Stimulated activated CD4-positive, alpha-beta T cell treated with anti-CD3 and anti-CD28 coated beads, TNF-alpha, amount 100 ng/mL, for 1 hour (primary cell): ENCODE data around the gene DYNC2H1.

ENCODE experiments used
- DNase-seq, 3 donors: peaks; one replicate each; pipeline ENCODE4 v3.0.0-alpha.2; 2020; ENCODE audit warnings: low read depth in 3 of 3, low spot score in 1 of 3

Gene DYNC2H1

DNA sequence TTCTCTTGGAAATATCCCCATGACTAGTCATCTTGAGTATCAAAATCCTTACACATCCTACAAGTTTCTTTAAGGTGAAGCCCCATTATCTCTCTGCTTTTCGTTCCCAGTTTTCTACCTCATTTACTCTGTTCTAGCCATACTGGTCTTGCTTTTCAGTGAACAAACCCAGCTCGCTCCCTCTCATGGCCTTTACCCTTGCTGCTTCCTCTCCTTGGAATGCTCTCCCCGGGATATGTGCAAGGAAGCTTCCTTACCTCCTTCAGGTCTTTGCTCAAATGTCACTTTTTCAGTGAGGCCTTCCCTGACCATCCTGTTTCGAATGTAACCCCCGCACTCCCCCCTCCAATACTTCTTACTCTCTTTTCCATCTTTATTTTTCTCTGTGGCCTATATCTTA, 331.8 kb downstream of the DYNC2H1 start:
- no peak for DNase-seq

DNA sequence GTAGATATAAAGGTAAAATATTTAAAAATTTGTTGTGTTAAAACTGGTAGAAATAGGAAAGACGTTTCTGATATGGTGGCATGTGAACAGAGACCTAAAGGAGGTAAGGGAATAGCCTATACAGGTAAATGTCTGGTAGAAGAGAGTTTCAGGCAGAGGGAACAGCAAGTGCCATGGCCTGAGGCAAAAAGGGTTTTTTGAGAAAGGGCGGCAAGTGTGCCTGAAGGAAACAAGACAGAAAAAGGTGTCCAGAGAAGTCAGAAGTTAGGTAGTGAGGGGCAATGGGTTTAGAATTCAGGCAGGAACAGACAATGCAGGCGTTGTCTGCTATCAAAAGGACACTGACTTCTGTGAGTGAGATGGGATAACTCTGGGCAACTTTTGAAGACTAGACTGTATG, 339.7 kb downstream of the DYNC2H1 start:
- no peak for DNase-seq

DNA sequence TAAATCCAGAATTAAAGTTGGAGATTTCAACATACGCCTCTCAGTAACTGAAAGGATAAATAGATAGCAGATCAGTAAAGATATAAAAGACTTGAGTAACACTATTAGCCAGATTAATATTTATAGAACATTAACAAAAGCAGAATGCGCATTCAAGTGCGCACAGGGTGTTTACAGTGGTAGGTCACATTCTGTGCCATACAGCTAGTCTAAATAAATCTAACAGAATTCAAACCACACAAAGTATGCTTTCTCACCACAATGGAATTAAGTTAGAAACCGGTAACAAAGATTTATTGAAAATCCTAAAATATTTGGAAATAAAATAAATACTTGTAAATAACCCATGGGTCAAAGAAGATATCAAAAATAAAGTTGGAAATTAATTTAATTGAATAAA, 341.0 kb downstream of the DYNC2H1 start:
- DNase-seq, result no peak

DNA sequence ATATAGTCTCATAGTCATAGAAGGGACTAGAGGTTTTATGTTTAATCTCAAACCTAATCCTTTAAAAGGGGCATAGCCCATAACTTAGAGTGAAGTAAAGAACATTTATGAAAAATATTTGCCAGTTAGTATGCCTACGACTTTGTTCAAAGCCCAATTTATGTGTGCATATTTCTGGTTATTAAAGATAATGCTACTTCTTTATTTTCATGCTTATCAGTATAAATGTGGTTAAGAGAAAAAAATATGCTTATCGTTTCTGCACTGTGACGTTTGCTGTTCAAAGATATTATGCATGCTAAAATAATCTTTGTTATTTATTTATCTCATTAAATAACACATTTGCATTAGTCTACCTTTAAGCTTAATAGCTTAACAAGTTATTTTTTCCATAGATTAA, 343.9 kb downstream of the DYNC2H1 start:
- no peak for DNase-seq

DNA sequence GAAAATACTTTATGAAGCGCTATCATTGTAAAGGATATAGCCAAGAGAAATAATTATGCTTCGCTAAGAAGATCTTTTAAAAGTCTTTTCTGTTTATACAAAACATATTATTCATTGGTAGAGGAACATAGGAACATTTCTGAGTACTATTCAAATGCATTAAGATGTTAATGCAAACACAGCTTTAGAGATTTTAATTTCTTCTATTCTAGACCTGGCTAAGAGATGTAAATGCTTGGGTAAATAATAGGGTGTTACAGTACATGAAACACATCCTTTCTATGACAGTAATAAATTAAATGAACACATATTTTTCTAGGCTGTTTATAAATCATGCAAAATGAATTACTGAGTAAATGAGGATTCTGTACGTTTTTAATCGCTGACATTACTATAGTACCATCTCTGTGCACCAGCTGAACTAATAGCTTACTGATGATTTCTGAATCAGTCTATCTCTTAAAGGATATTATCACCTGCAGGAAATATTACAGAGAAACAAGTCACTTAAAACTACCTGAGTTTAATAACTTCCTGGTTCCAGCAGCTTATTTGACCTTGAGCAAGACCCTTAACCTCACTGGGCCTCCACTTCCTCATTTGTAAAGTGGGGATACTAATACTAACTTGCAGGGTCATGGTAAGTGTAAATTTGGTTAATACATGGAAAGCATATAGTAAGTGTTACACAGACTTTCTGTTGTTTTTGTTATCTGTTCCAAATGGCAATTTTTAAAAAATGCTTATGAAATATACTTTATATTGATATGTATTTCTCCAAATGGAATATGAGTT, 344.9 kb downstream of the DYNC2H1 start:
- no peak for DNase-seq

DNA sequence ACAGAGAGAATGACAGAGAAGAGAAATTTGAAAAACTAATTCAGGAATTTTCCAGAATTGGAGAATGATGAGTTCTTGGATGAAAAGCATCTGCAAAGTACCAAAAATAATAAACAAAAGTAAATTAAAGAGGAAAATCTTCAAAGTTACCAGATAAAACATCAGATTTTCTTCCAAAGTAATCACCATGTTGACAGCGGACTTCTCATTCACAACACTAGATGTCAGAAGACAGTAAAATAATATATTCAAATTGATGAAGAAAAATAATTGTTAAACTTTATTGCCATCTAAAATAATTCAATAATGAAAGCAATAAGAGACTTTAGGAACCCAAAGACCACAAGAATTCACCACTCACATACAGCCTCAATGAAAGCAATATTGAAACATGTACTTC, 355.2 kb downstream of the DYNC2H1 start:
- DNase-seq, result no peak

DNA sequence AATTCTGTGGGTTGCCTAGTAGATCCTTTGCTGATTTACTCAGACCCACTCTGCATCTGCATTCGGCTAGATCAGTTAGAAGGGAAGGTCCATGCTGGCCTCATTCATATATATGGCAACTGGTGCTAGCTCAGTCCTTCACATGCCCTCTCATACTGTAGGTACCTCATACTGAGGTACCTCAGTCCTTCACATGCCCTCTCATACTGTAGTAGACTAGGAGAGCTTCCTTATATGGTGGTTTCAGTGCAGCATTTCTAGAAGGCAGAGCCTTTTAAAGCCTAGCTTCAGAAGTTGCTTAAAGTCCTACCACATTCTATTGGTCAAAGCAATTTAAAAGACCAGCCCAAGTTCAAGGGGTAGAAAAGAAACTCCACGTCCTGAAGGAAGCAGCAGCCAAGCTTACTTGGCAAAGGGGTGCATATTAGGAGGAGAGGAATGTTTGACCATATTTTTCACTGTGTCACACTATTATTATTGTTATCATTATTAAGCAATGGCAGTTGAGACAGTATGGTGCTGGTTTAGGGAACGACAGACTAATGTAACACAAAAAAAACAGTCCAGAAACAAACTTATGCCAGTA, 356.4 kb downstream of the DYNC2H1 start:
- no peak for DNase-seq

DNA sequence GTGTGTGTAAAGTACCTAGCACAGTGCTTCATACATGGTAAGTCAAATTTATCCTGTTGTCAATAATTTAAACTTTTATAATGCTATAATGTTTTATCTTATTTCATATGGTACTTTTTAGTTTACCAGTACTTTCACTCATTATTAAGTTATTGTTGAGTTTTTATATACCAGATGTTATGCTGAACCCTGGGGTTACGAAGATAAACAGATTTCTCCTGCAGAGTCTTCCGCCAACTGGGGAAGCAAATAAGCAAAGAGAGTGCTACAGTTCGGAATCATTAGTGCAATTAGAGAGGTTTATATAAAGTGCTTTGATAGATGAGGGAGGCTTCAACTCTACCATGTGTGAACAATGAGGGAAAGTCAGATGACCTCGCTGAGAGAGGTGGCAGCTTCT, 362.3 kb downstream of the DYNC2H1 start:
- no peak for DNase-seq

DNA sequence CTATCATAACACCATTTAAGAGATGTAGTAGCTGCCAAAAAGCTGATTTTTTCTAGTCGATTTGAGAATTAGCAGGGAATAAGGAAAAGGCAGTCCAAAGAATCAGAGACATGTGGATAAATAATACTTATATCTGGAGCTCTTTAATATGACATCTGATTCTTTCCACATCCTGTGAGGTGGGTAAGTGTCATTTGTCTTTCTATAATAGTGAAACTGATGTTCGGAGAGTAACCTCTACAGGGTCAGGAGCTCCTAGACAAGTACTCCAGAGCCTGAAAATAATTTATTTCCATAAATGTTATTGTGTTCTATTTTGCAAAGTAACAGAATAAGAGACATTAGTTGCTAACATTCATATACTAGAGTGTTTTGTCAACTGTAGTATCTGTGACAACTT, 367.6 kb downstream of the DYNC2H1 start:
- no peak for DNase-seq

DNA sequence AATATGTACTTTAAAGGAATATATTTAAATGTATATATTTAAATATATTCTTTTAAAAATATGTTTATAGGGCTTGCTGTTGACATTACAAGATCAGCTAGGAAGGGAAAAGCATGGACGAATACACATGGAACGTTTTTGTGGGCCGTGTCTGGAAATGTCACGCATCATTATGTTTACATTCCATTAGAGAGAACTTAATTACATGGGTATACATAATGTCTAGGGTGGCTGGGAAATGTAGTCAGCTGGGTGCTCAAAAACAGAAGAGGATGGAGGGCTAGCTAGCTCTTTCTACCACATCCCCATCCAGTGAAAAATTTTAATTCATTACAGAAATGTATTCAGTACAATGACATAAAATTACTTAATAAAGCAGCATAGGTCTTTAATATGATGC, 371.2 kb downstream of the DYNC2H1 start:
- DNase-seq, result no peak

DNA sequence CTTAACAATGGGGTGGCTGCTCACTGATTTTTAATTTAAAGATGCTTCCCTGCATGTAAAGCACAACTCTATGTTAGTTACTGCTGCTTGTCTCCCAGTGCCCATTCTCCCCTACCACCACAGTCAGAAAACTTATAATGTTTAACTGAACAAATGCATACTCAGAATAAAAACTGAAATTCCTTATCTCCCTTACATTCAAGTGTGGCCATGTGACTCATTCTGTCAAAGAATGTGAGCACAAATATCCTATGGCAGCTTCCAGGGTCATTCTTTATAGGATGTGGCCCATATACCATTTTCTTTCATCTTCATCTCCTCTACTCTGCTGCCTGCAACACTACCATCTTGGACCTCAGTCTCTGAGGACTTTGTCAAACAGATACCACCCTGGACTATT, 374.8 kb downstream of the DYNC2H1 start:
- no peak for DNase-seq

DNA sequence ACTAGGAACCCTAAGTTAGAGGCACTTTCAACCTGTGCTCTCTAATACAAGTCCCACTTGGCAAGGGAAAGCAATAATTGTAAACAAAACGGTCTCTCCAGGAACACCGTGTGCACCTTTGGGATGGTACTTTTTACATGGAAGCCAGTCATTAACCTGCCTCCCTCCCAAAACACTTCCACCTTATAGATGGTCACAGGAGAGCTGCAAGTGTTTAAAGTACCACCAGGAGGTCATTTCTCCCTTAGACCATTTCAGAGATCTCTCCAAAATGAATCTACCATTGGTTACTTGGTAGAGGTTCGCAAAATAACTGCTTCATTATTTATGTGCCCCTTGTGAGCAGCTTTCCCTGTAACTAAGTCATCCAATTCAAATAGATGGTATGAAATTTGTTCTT, 375.3 kb downstream of the DYNC2H1 start:
- no peak for DNase-seq

DNA sequence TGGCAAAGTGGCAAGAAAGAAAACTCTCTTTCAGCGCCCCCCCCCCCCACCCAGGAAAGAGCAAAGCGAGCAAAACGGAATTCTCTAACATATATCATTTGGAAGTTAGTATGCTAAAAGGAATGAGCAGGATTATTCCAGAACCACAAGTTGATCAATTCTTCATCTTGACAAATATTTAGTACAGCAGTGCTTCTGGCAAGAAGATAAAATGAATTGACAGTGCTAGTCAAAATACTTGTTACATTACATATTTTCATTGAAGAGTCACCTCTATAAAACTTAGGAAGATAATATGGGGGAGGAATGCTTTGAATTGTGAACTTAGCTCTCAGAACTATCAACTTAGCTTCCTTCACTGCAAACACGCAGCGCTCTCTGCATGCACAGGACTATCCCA, 377.4 kb downstream of the DYNC2H1 start:
- DNase-seq, result no peak

DNA sequence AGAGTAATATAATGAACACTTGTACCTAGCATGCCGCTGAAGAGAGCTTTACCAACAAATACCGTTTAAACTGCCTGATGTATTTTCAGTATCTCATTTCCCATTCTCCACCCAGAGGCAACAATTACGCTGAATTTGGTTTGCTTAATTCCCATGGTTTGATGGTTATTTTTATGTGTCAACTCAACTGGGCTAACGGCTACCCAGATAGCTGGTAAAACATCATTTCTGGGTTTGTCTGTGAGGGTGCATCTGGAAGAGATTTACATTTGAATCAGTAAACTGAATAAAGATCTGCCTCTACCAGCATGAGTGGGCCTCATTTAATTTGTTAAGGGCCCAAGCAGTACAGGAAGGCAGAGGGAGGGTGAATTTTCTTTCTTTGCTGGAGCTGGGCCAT, 377.9 kb downstream of the DYNC2H1 start:
- no peak for DNase-seq

DNA sequence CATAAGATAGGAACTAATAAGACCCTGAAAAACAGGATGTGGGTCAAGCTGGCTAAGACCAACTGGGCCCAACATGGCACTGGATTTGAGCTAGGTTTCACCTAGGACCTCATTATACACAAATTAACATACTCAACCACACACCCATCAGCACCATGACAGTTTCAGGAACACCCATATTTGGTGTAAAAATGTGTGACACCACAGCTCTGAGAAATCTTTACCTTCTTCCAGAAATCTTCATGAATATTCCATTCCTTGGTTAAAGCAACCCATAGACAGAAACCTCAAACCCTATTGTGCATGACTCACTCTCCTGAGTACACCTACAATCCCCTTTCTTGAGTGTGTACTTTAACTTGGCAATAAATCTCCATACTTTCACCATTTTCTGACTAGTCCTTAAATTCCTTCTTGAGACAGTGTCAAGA, 378.8 kb downstream of the DYNC2H1 start:
- no peak for DNase-seq

DNA sequence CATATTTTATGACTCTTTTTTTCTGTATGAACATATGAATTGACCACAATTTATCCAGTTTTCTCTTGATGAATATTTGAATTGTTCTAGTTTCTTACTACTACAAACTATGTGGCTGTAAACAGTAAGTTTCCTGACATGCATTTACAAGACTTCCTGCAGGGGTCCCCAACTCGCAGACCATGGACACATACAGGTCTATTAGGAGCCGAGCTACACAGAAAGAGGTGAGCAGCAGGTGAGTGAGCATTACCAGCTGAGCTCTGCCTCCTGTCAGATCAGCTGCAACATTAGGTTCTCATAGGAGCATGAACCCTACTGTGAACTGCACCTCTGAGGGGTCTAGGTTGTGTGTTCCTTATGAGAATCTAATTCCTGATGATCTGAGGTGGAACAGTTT, 379.4 kb downstream of the DYNC2H1 start:
- DNase-seq, result no peak

DNA sequence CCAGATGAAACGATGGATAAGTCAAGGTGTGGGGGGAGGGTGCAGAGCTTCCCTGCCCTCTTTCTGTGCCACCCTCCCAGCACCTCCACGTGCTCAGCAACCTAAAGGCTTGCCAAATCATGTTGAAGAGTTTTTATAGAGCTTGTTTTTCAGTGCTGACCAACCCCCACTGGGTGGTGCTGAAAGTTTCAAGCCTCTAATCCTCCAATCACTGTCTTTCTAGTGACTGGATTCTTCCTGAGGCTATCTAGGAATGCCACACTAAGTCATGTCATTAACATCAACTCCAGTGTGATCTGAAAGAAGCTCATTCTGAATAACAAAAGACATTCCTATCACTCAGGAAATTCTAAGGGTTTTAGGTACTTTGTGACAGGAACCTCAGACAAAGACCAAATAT, 382.6 kb downstream of the DYNC2H1 start:
- no peak for DNase-seq

DNA sequence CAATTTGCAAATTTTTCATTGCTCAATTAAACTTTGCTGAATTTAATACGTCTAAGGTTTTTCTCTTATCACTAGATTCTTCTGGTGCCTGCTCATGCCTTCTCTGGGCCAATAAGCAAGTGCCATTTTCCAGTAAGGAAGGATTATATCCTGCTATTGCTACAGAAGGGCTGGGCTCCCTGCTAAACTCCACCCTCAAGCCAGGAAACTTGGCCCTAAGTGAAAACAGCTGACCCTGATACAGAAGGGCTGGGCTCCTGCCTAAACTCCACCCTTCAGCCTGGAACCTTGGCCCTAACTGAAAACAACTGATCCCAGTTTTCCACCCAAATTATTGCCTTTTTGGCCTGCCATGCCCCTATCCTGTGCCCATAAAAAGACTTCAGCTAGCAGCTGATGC, 385.3 kb downstream of the DYNC2H1 start:
- DNase-seq, result no peak

DNA sequence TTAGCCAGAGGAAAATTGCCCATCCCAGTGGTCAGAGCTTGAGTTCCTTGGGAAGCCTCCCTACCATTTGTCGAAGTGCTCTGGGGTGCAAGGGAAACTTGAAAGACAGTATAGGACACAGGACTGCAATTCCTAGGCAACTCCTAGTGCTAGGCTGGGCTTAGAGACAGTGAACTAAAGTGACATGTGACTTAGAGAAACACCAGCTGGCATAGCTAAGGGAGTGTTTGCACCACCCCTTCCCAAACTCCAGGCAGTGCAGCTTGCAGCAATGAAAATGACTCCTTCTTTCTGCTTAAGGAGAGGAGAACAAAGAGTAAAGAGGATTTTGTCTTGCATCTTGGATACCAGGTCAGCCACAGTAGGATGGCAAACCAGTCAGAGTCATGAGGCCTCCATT, 388.0 kb downstream of the DYNC2H1 start:
- DNase-seq, result no peak

DNA sequence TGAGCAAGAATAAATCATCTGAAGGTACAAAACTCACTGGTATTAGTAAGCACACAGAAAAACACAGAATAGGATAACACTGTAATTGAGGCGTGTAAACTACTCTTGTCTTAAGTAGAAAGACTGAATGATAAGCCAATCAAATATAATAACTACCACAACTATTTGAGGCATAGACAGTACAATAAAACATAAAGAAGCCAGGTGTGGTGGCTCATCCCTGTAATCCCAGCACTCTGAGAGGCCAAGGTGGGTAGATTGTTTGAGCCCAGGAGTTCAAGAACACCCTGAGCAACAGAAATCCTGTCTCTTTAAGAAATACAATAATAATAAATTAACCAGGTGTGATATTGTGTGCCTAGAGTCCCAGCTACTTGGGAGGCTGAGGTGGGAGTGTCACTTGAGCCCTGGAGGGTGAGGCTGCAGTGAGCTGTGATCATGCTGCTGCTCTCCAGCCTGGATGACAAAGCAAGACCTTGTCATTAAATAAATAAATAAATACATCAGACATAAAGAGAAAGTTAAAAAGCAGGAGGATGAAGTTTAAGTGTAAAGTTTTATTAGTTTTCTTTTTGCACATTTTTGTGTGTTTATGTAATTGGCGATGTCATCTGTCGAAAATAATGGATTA, 390.6 kb downstream of the DYNC2H1 start:
- no peak for DNase-seq

DNA sequence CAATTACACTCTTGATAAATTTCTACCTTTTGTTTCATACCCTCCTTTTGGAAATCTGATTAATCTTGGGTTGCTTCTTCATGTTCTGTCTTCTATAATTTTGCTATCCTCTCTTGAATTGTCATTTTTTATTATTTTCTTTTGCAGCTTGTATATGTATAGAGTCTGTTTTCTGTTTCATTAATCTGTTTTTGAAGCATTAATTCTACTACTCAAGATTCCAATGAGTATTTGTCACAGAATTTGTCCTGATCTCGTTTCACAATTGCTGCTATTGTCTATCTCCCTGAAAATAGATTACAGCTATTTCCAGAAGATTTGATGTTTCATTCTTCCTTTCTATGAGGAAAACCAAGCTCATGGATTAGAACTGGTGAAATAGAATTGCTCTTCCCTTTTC, 406.1 kb downstream of the DYNC2H1 start:
- DNase-seq, result no peak

DNA sequence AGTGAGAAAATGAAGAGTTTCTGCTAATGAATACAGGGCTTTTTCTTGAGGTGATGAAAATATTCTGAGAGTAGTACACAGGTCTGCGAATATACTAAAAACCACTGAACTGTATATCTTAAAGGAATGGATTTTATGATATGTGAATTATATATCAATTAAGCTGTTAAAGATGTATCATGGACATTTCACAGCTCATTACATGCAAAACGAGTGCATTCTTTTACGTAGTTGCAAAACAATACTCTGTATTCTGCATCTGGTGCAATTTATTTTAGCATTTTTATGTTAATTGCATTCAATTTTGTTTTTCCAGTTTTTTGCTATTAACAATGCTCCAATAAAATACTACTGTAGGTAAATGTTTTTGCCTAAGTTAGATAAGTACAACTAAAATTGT, 411.6 kb downstream of the DYNC2H1 start:
- no peak for DNase-seq

DNA sequence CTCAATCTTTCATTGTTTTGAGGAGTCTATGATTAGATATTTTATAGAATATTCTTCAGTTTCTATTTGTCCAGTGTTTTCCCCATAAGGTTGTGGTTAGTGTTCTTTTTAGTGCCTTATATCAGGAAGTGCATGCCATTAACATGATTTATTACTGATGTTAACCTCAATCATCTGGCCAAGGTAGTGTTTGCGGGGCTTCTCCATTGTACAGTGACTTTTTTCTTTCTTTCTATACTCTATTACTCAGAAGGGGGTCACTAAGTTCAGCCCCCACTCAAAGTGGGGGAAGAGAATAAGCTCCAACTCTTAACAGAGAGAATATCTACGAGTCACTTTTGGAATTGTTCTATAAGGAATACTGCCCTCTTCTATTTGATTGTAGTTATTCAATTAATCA, 415.8 kb downstream of the DYNC2H1 start:
- DNase-seq, result no peak
